ENCODE data around the gene IYD.

Gene IYD

GRCh38 chr6:150368762-150369161 lies at the start of gene IYD:
TSS of gene IYD (plus strand) at chr6:150369012. CDS start at chr6:150369032, 20 bp downstream.
- DNase-seq: no peak

- DNase-seq: no peak
Measured at GRCh38 chr6:150319924-150320323, 48.9 kb upstream of the IYD start.

- no peak for DNase-seq
Measured at GRCh38 chr6:150320442-150320841, 48.4 kb upstream of the IYD start.

GRCh38 chr6:150322466-150322871 lies 46.3 kb upstream of the IYD start:
- DNase-seq: peak in 1 of 2 experiments; percentile 65

GRCh38 chr6:150323205-150323604 lies 45.6 kb upstream of the IYD start:
- no peak for DNase-seq

- no peak for DNase-seq
Measured at GRCh38 chr6:150324044-150324443, 44.8 kb upstream of the IYD start.

GRCh38 chr6:150325066-150325772 lies 43.6 kb upstream of the IYD start:
- no peak for DNase-seq

GRCh38 chr6:150327117-150327774 lies 41.6 kb upstream of the IYD start:
- DNase-seq: no peak

GRCh38 chr6:150328744-150329405 lies 39.9 kb upstream of the IYD start:
- no peak for DNase-seq

GRCh38 chr6:150331344-150331743 lies 37.5 kb upstream of the IYD start:
- no peak for DNase-seq

GRCh38 chr6:150332939-150333584 lies 35.8 kb upstream of the IYD start:
- no peak for DNase-seq

GRCh38 chr6:150333585-150333941 lies 35.2 kb upstream of the IYD start:
- DNase-seq: no peak

- DNase-seq: peak; percentile 48 to 54
Measured at GRCh38 chr6:150334790-150335783, 33.7 kb upstream of the IYD start.

GRCh38 chr6:150336299-150336698 lies 32.5 kb upstream of the IYD start:
- no peak for DNase-seq

GRCh38 chr6:150336708-150337107 lies 32.1 kb upstream of the IYD start:
- no peak for DNase-seq

- DNase-seq: no peak
Measured at GRCh38 chr6:150342126-150342525, 26.7 kb upstream of the IYD start.

GRCh38 chr6:150343434-150343833 lies 25.4 kb upstream of the IYD start:
- DNase-seq: no peak

- no peak for DNase-seq
Measured at GRCh38 chr6:150345781-150346180, 23.0 kb upstream of the IYD start.

GRCh38 chr6:150346346-150346745 lies 22.5 kb upstream of the IYD start:
- DNase-seq: no peak

- no peak for DNase-seq
Measured at GRCh38 chr6:150347845-150348244, 21.0 kb upstream of the IYD start.

GRCh38 chr6:150349546-150349945 lies 19.3 kb upstream of the IYD start:
- no peak for DNase-seq

All from SHP77 (cell line).